HG02870 (cell line): ENCODE results near the gene PSG5.
"Not testable (repeated sequence)": the region's sequence is repeated elsewhere in the genome, so short reads cannot be mapped to it uniquely, and the experiment has no call there.

Experiments
- ATAC-seq: cut with Tn5 transposase; IDR thresholded peaks from one replicate; pipeline ENCODE4 v1.9.1; 2021; ENCODE audit warnings: mild to moderate bottlenecking, moderate library complexity; ENCODE audit not compliant: unreplicated experiment

PSG5 gene

GRCh38 chr19:43186311-43186935 lies at the start of gene PSG5:
PSG5 (minus strand) TSS chr19:43186536; CDS start chr19:43186405, 131 bp downstream.
- ATAC-seq: not testable (repeated sequence)

GRCh38 chr19:43235686-43236085 lies 49.4 kb upstream of the PSG5 start:
- not testable (repeated sequence) for ATAC-seq

DNA sequence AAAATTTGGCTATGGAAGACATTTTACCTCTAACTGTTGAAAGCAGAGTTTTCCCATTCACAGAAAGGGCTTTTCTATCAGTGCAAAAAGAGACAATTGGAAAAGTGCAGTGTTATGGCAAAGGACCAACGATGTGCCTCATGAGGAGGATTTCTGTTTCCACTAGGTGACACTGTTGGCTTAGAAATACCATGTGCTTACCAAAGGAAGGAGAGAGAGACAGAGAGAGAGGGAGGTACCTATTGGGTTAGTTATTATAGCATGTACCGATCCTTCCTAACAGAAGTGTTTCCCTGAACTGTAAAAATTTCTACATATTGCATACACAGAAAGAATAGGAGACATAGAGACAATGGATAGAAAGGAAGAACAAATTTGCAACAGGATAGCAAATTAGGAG lies 43.0 kb upstream of the PSG5 start:
- ATAC-seq: no peak

DNA sequence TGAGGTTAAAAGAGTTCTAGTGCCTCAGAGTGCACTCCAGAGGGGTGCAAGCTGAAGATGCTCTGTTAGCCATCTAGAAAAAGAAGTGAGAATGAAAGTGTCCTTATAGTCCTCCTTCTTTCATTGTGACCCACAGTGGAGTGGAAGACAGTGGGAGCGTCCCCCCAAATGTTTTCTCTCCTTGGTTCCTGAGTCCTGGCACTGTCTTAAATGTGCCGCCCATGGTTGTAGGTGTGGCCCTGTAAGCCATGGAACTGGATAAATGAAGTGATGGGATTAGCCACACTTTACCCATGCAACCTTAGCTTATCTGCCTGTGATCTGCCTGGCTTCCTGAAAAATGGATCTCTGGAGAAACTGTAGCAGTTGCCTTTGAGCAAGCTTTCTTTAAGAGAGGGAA lies 42.4 kb upstream of the PSG5 start:
- not testable (repeated sequence) for ATAC-seq

- ATAC-seq: not testable (repeated sequence)
Observed at GRCh38 chr19:43226986-43227385, 40.6 kb upstream of the PSG5 start.

- ATAC-seq: no peak
Observed at GRCh38 chr19:43224855-43225253, 38.5 kb upstream of the PSG5 start.

- not testable (repeated sequence) for ATAC-seq
Observed at GRCh38 chr19:43224201-43224854, 38.0 kb upstream of the PSG5 start.

DNA sequence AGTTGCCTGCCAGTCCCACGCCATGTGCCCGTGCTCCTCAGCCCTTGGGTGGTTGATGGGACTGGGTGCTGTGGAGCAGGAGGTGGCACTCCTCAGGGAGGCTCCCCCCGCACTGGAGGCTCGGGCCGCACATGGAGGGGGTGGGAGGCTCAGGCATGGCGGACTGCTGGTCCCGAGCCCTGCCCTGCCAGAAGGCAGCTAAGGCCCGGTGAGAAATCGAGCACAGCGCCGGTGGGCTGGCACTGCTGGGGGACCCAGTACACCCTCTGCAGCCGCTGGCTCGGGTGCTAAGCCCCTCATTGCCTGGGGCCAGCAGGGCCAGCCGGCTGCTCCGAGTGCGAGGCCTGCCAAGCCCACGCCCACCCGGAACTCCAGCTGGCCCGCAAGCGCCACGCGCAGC lies 35.6 kb upstream of the PSG5 start:
- ATAC-seq: not testable (repeated sequence)

GRCh38 chr19:43219136-43219535 lies 32.8 kb upstream of the PSG5 start:
- ATAC-seq: not testable (repeated sequence)

DNA sequence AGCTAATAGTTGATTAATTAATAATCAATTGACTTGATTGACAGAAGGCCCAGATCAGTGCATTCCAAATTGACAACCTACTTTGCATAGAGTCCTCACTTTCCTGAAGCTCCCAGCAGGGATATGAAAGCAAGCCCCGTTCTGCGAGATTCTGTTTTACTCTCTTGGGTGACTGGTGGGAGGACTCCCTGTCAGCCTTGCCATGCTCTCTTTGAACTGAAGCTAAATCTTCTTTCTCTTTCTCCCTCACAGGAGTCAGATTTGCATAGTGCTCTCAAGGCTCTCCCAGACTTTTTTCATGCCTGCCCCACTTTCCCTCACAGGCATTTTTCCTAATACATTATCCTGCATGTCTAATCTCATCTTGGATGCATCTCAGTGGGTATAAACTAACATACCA lies 29.5 kb upstream of the PSG5 start:
- ATAC-seq: not testable (repeated sequence)

DNA sequence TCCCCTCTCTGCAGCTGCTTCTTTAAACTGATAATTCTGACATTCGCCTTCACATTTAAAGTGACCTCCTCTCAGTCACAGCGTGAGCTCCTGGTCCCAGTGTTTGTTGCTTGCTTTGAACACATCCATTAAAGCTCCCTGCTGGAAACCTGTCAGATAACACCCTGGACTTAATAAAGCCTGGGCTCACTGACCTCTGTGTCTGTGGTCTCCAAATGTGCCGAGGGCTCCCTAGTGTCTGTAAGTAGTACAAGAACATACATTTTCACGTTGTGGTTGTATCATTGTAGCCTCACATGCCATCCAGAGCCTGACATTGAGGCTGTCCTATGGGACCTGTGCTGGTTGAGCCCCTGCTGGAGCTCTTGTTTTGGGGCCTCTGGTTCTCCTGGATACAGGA lies 21.7 kb upstream of the PSG5 start:
- ATAC-seq: no peak

GRCh38 chr19:43207174-43207573 lies 20.8 kb upstream of the PSG5 start:
- not testable (repeated sequence) for ATAC-seq

- not testable (repeated sequence) for ATAC-seq
Observed at GRCh38 chr19:43205471-43206105, 19.3 kb upstream of the PSG5 start, which contains the start of gene PSG4. PSG4 (minus strand) TSS chr19:43205638; CDS start chr19:43205536, 102 bp downstream.

- not testable (repeated sequence) for ATAC-seq
Observed at GRCh38 chr19:43203611-43204010, 17.3 kb upstream of the PSG5 start.

GRCh38 chr19:43201891-43202290 lies 15.6 kb upstream of the PSG5 start:
- not testable (repeated sequence) for ATAC-seq

DNA sequence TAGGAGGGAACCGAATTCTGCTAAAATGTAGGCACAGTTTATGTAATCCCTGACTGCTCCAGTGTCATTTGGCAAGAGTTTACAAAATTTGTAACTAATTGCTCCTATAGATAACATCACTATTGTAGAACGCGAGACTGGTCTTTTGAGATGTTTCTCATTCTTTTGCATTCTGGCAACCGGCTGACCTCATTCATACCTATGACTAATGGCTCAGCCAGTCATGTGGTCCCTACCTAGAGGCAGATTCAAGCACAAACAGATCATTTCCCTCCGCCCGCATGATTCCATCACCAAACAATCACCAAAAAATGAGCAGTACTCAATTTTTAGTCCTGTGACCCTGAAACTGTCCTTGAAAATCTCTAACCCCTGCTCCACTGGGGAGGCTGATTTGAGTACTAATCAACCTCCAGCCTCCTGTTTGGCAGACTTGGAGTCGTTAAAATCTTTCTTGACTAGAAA lies 15.0 kb upstream of the PSG5 start:
- not testable (repeated sequence) for ATAC-seq

- not testable (repeated sequence) for ATAC-seq
Observed at GRCh38 chr19:43198686-43199419, 12.5 kb upstream of the PSG5 start.

- ATAC-seq: not testable (repeated sequence)
Observed at GRCh38 chr19:43197666-43198397, 11.5 kb upstream of the PSG5 start.

DNA sequence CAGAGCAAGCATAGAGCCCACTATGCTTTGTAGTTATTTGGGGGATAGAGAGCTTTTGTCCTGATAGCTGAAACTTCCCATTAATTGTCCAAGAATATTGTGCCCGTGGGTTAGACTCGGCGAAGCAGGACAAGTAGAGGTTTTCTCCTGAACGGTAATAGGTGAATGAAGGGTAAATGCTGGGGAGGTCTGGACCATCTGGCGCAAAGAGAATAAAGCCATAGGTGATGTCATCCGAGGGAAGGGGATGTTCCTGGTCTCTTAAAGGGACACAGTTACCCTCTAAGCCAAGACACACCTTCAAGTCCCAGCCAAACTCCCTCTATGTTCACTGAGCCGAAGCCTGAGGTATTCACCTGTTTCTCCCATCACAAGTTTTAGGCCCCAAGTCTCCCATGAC lies 8.1 kb upstream of the PSG5 start:
- not testable (repeated sequence) for ATAC-seq

GRCh38 chr19:43192381-43193155 lies 6.2 kb upstream of the PSG5 start:
- not testable (repeated sequence) for ATAC-seq
